GM23248 (cell line): ENCODE measurements around the gene TBC1D1. TPM values are rescaled to one million over a fixed set of nuclear protein-coding genes. Genes with fewer than 3 reads are reported as not detected.

Experiments used
- DNase-seq: peaks from one replicate; pipeline ENCODE4 v3.0.0-alpha.2; 2015
- H2AFZ ChIP-seq: fragments of 200-600 bp; sonication (generic); 2 replicates; pipeline ENCODE4 v1.6.1; 2016; ENCODE audit warnings: antibody characterized with exemption
- H3F3A ChIP-seq: fragments of 200-600 bp; sonication (generic); 2 replicates; pipeline ENCODE4 v1.6.1; 2016; ENCODE audit warnings: mild to moderate bottlenecking, antibody characterized with exemption, mixed run types; ENCODE audit not compliant: insufficient read depth
- H3K27ac ChIP-seq: fragments of 200-600 bp; sonication (generic); 2 replicates; pipeline ENCODE4 v1.5.1; 2016; ENCODE audit warnings: mild to moderate bottlenecking
- H3K27me3 ChIP-seq: fragments of 200-600 bp; sonication (generic); replicated peaks from 2 replicates; pipeline ENCODE4 v1.6.1; 2016; ENCODE audit warnings: mild to moderate bottlenecking; ENCODE audit not compliant: insufficient read depth
- H3K36me3 ChIP-seq: fragments of 200-600 bp; sonication (generic); 2 replicates; pipeline ENCODE4 v1.6.1; 2016; ENCODE audit warnings: low read depth, mild to moderate bottlenecking
- H3K4me1 ChIP-seq: fragments of 200-600 bp; sonication (generic); 2 replicates; pipeline ENCODE4 v1.6.1; 2016; ENCODE audit warnings: mild to moderate bottlenecking; ENCODE audit not compliant: insufficient read depth
- H3K4me2 ChIP-seq: fragments of 200-600 bp; sonication (generic); one replicate; pipeline ENCODE4 v1.6.1; 2016; ENCODE audit warnings: mild to moderate bottlenecking; ENCODE audit not compliant: unreplicated experiment
- H3K4me3 ChIP-seq: fragments of 200-600 bp; sonication (generic); 2 replicates; pipeline ENCODE4 v1.5.1; 2016; ENCODE audit warnings: mild to moderate bottlenecking
- H3K79me2 ChIP-seq: fragments of 200-600 bp; sonication (generic); 2 replicates; pipeline ENCODE4 v1.6.1; 2016; ENCODE audit warnings: mild to moderate bottlenecking; ENCODE audit not compliant: insufficient read depth
- H3K9ac ChIP-seq: fragments of 200-600 bp; sonication (generic); 2 replicates; pipeline ENCODE4 v1.6.1; 2016; ENCODE audit warnings: mild to moderate bottlenecking
- H3K9me2 ChIP-seq: fragments of 200-600 bp; sonication (generic); 2 replicates; pipeline ENCODE4 v1.6.1; 2016; ENCODE audit warnings: mixed run types, mild to moderate bottlenecking, moderate library complexity; ENCODE audit not compliant: insufficient read depth
- H3K9me3 ChIP-seq: fragments of 200-600 bp; sonication (generic); one replicate; pipeline ENCODE4 v1.6.1; 2017; ENCODE audit warnings: low read depth
- H4K20me1 ChIP-seq: fragments of 200-600 bp; sonication (generic); 2 replicates; pipeline ENCODE4 v1.6.0; 2016; ENCODE audit not compliant: insufficient read depth
- EZH2 ChIP-seq: fragments of 200-600 bp; sonication (generic); IDR thresholded peaks from 2 replicates; pipeline ENCODE4 v1.6.1; 2018; ENCODE audit warnings: antibody characterized with exemption, mild to moderate bottlenecking; ENCODE audit not compliant: insufficient read depth, poor library complexity, severe bottlenecking
- EZH2phosphoT487 ChIP-seq: fragments of 200-600 bp; sonication (generic); IDR thresholded peaks from 2 replicates; pipeline ENCODE4 v1.6.1; 2018; ENCODE audit warnings: antibody characterized with exemption, moderate library complexity, mild to moderate bottlenecking, low read depth; ENCODE audit not compliant: insufficient read depth
- WGBS, 2 experiments: methylation state at CpG; one replicate each; pipeline ENCODE4 v1.1.6; 2015 to 2017; ENCODE audit warnings: low lambda C conversion rate in 2 of 2, low coverage in 1 of 2; ENCODE audit errors: missing lambda C conversion rate in 2 of 2; 5-methylcytosine and 5-hydroxymethylcytosine counted together
- in situ Hi-C: fragments of 300-500 bp; cut with MboI; formaldehyde crosslinking; loops from 2 replicates; pipeline ENCODE4 v1.15.0; 2020
- polyA plus RNA-seq: library from polyadenylated mRNA; unstranded; fragments of >200 nt; fragmentation: Nextera tagmentation; extraction: Ambion mirVana; gene quantifications from 2 replicates; pipeline ENCODE4 v1.2.1, GENCODE V29; 2016
- total RNA-seq: library from RNA; depleted of rRNA; stranded (reverse); fragments of >200 nt; shearing (Covaris generic); gene quantifications from 2 replicates; pipeline ENCODE4 v1.2.3, GENCODE V29; 2014; rRNA removed

The TBC1D1 gene
- total RNA-seq (34.6 and 41.1 TPM in 2 replicates), polyA plus RNA-seq (12.4 and 13.6 TPM in 2 replicates)

- no peaks in the 10 kb centered on the region for H3F3A ChIP-seq
- H3K79me2 ChIP-seq, result no peaks in the 10 kb centered on the region
- 1% methylated on average over 17 to 41 of the region's 43 CpGs for WGBS, 2 experiments
- H2AFZ ChIP-seq, result peak within 1 kb of the TSS; percentile 69
- H4K20me1 ChIP-seq, result no peaks in the 10 kb centered on the region
- no peak within 1 kb of the TSS for H3K27ac ChIP-seq
- H3K4me2 ChIP-seq, result peak within 1 kb of the TSS; percentile 62
- H3K4me3 ChIP-seq, result peak within 1 kb of the TSS; percentile 72
- peak; percentile 31 for DNase-seq
- H3K9me3 ChIP-seq, result no peaks in the 10 kb centered on the region
- in situ Hi-C loops, result no loop called here
- H3K9ac ChIP-seq, result no peak within 1 kb of the TSS
- H3K9me2 ChIP-seq, result no peaks in the 10 kb centered on the region
- H3K4me1 ChIP-seq, result no peaks in the 10 kb centered on the region; the same call in 1 of the 2 replicates
- no peaks in the 10 kb centered on the region for H3K36me3 ChIP-seq
- TF ChIP-seq EZH2phosphoT487 (no peak), EZH2 (no peak)
- H3K27me3 ChIP-seq, result peaks cover 55% of the 10 kb centered on the region
Observed at GRCh38 chr4:37890801-37891259, at the start of gene TBC1D1. Gene TBC1D1, plus strand, starts transcription at chr4:37891084. Its CDS starts 11,012 bp downstream, at chr4:37902096.

- in situ Hi-C loops, result no loop called here
- no peaks in the 10 kb centered on the region for H4K20me1 ChIP-seq
- TF ChIP-seq EZH2, result no peak
- TF ChIP-seq EZH2phosphoT487, result no peak
- H3K9ac ChIP-seq, result no peak overlapping the region
- no peaks in the 10 kb centered on the region for H3K4me1 ChIP-seq
- H3K36me3 ChIP-seq, result peaks cover 6% of the 10 kb centered on the region; the same call in 1 of the 2 replicates
- no peaks in the 10 kb centered on the region for H3K9me3 ChIP-seq
- no peak overlapping the region for H3K4me2 ChIP-seq
- H3F3A ChIP-seq, result no peaks in the 10 kb centered on the region
- no peaks in the 10 kb centered on the region for H3K79me2 ChIP-seq
- H2AFZ ChIP-seq, result no peak overlapping the region
- H3K4me3 ChIP-seq, result no peak overlapping the region
- H3K9me2 ChIP-seq, result no peaks in the 10 kb centered on the region
- 93 to 97% methylated on average over 5 of the region's 5 CpGs for WGBS, 2 experiments
- H3K27me3 ChIP-seq, result no peaks in the 10 kb centered on the region
- H3K27ac ChIP-seq, result no peak overlapping the region
- DNase-seq, result no peak
Observed at GRCh38 chr4:37844204-37844603, 46.7 kb upstream of the TBC1D1 start.

- Histone ChIP-seq H3K36me3 (peaks cover 2% of the 10 kb centered on the region), H3K27ac (no peak overlapping the region), H3K79me2 (no peaks in the 10 kb centered on the region), H3K9ac (no peak overlapping the region), H3K4me1 (no peaks in the 10 kb centered on the region), H3K4me3 (no peak overlapping the region), H3K4me2 (no peak overlapping the region), H3F3A (no peaks in the 10 kb centered on the region), H3K27me3 (no peaks in the 10 kb centered on the region), H4K20me1 (no peaks in the 10 kb centered on the region), H2AFZ (no peak overlapping the region), H3K9me3 (no peaks in the 10 kb centered on the region), H3K9me2 (no peaks in the 10 kb centered on the region)
- no peak for DNase-seq
- 99 to 100% methylated on average over 4 of the region's 4 CpGs for WGBS, 2 experiments
- no peak for TF ChIP-seq EZH2
- no peak for TF ChIP-seq EZH2phosphoT487
- in situ Hi-C loops, result no loop called here
Observed at GRCh38 chr4:37845201-37845600, 45.7 kb upstream of the TBC1D1 start.

GRCh38 chr4:37847311-37847884 lies 43.5 kb upstream of the TBC1D1 start:
- Histone ChIP-seq H2AFZ (no peak overlapping the region), H3K9me3 (no peaks in the 10 kb centered on the region), H3K4me1 (no peaks in the 10 kb centered on the region), H3K4me2 (no peak overlapping the region), H4K20me1 (no peaks in the 10 kb centered on the region), H3K27ac (no peak overlapping the region), H3K4me3 (no peak overlapping the region), H3K36me3 (no peaks in the 10 kb centered on the region; the same call in none of the 2 replicates), H3K9me2 (no peaks in the 10 kb centered on the region), H3K27me3 (no peaks in the 10 kb centered on the region), H3K79me2 (no peaks in the 10 kb centered on the region), H3K9ac (no peak overlapping the region), H3F3A (no peaks in the 10 kb centered on the region)
- no peak for TF ChIP-seq EZH2
- no peak for TF ChIP-seq EZH2phosphoT487
- no peak for DNase-seq
- in situ Hi-C loops, result no loop called here
- WGBS, 2 experiments, result 65 to 67% methylated on average over 5 of the region's 5 CpGs
